Spleen (tissue), 7 donors: ENCODE data around the gene STK36.

Experiments
- CTCF ChIP-seq, 11 experiments: fragments of 200-600 bp in 7 of 11; fragments of 450-650 bp in 4 of 11; sonication (generic) in 4 of 11; IDR thresholded peaks in 8 of 11; conservative IDR thresholded peaks in 3 of 11; 1 replicate in 7 of 11; 2 replicates in 4 of 11; pipeline versions ENCODE4 v1.4.0 to v1.8.0; 2016 to 2021; ENCODE audit warnings: antibody characterized with exemption in 11 of 11, inconsistent platforms in 4 of 11, mild to moderate bottlenecking in 1 of 11
- POLR2A ChIP-seq, 3 donors: fragments of 450-650 bp; IDR thresholded peaks; one replicate each; pipeline ENCODE4 v1.5.1; 2017; ENCODE audit warnings: antibody characterized with exemption in 3 of 3, mild to moderate bottlenecking in 1 of 3
- POLR2AphosphoS5 ChIP-seq, 3 donors: sonication (generic); formaldehyde crosslinking; IDR thresholded peaks; one replicate each; pipeline ENCODE4 v1.5.1; 2017; ENCODE audit warnings: antibody characterized with exemption in 3 of 3
- donor health status: DM: no; HTN: no; CAD: no; lungs with moderate emphysema.
- donor health status: DM: no; HTN: no; CAD: no.
- donor health status: DM: no; HTN: no; CAD: no.

- no peak for TF ChIP-seq CTCF (IDR thresholded peaks at IDR 0.05 in 8 of 11, conservative IDR thresholded peaks at IDR 0.05 in 3 of 11)
- TF ChIP-seq POLR2A (IDR thresholded peaks at IDR 0.05), result no peak
- TF ChIP-seq POLR2AphosphoS5 (IDR thresholded peaks at IDR 0.05), result no peak
These were observed 43.9 kb upstream of the STK36 start for GRCh38 chr2:218627939-218628338.
